Ovary (tissue), 3 donors: Measurements from ENCODE around the gene FARP1.

Experiments
- POLR2A ChIP-seq: fragments of 450-650 bp; IDR thresholded peaks from one replicate; pipeline ENCODE4 v1.6.1; 2017; ENCODE audit warnings: antibody characterized with exemption, mild to moderate bottlenecking, moderate library complexity
- TF ChIP-seq, protein P1 (sequence below), 3 donors: fragments of 450-650 bp in 2 of 3; fragments of 200-600 bp in 1 of 3; IDR thresholded peaks; one replicate each; pipeline versions ENCODE4 v1.5.1 to v1.8.0; 2016 to 2022; ENCODE audit warnings: antibody characterized with exemption in 3 of 3, mild to moderate bottlenecking in 1 of 3
- donor health status: DM: no; HTN: no; CAD: no.

DNA sequence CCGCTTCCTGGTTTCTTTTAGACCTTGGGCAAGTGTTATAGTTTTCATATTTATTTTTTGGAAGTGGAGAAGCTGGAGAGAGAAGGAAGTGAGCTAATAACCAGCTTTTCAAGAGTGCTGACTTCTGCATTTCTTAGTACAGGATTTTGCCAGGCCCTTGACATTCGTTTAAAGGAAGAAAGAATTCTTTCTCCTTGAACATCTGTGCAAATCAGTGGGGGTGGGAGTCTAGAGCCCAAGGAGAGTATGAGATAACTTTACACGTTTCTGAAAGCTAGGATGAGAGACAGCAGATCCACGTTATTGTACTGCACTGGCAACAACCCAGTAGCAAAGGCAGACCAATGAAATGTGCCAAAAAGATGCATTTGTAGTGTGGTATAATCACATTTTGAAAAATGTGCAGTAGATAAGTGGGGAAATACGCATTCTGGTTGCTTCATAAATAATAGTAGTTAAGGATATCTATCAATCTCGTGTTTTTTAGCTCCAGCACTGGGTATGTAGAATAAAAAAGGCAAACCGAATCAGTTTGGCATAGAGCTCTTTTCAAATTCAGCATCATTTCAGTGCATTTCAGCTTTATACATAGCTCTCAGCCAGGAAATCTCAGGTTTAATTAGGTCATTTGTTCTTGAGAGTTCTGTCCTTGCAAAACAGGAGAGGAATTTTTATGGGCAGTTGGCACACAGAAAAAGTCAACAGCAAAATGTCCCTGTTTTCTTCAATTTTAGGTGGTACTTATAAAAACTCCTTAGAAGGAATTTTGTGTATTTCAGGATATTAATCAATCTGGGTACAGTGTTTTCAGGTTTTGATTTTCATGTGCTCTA is 29.9 kb downstream of the FARP1 start:
- TF ChIP-seq, protein P1, sequence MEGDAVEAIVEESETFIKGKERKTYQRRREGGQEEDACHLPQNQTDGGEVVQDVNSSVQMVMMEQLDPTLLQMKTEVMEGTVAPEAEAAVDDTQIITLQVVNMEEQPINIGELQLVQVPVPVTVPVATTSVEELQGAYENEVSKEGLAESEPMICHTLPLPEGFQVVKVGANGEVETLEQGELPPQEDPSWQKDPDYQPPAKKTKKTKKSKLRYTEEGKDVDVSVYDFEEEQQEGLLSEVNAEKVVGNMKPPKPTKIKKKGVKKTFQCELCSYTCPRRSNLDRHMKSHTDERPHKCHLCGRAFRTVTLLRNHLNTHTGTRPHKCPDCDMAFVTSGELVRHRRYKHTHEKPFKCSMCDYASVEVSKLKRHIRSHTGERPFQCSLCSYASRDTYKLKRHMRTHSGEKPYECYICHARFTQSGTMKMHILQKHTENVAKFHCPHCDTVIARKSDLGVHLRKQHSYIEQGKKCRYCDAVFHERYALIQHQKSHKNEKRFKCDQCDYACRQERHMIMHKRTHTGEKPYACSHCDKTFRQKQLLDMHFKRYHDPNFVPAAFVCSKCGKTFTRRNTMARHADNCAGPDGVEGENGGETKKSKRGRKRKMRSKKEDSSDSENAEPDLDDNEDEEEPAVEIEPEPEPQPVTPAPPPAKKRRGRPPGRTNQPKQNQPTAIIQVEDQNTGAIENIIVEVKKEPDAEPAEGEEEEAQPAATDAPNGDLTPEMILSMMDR (IDR thresholded peaks at IDR 0.05) = no peak
- TF ChIP-seq POLR2A = no peak
